Activated CD4-positive, alpha-beta T cell treated with anti-CD3 and anti-CD28 coated beads, Interleukin-2, Interleukin-6, amounts not matched to agents 100 ng/mL and 50 ng/mL, durations not matched to agents 16 hours and 8 hours (primary cell): Measurements from ENCODE around the gene SLC5A1.

Experiments
- DNase-seq: peaks from one replicate; pipeline ENCODE4 v3.0.0-alpha.2; 2020

Gene SLC5A1

GRCh38 chr22:32052244-32052643, 9.2 kb downstream of the SLC5A1 start:
- no peak for DNase-seq

- DNase-seq = no peak
These were observed 10.1 kb downstream of the SLC5A1 start for GRCh38 chr22:32052936-32053791.

- DNase-seq = no peak
These were observed 12.0 kb downstream of the SLC5A1 start for GRCh38 chr22:32055069-32055468.

GRCh38 chr22:32058656-32059260, 15.7 kb downstream of the SLC5A1 start:
- no peak for DNase-seq

GRCh38 chr22:32059426-32059825, 16.4 kb downstream of the SLC5A1 start:
- no peak for DNase-seq

GRCh38 chr22:32063701-32064100, 20.6 kb downstream of the SLC5A1 start:
- no peak for DNase-seq

GRCh38 chr22:32066820-32067219, 23.8 kb downstream of the SLC5A1 start:
- DNase-seq = no peak

GRCh38 chr22:32067613-32068012, 24.6 kb downstream of the SLC5A1 start:
- no peak for DNase-seq

- no peak for DNase-seq
These were observed 26.7 kb downstream of the SLC5A1 start for GRCh38 chr22:32069579-32070372.

- DNase-seq = no peak
These were observed 30.2 kb downstream of the SLC5A1 start for GRCh38 chr22:32073262-32073661.

GRCh38 chr22:32073823-32074380, 30.8 kb downstream of the SLC5A1 start:
- DNase-seq = no peak

- DNase-seq = no peak
These were observed 33.1 kb downstream of the SLC5A1 start for GRCh38 chr22:32075997-32076760.

- DNase-seq = no peak
These were observed 33.7 kb downstream of the SLC5A1 start for GRCh38 chr22:32076761-32077084.

- no peak for DNase-seq
These were observed 34.1 kb downstream of the SLC5A1 start for GRCh38 chr22:32077151-32077550.

GRCh38 chr22:32079130-32080089, 36.3 kb downstream of the SLC5A1 start:
- no peak for DNase-seq

- peak; percentile 51 for DNase-seq
These were observed 37.8 kb downstream of the SLC5A1 start for GRCh38 chr22:32080904-32081303.

GRCh38 chr22:32082331-32082730, 39.3 kb downstream of the SLC5A1 start:
- DNase-seq = no peak

GRCh38 chr22:32083000-32083399, 39.9 kb downstream of the SLC5A1 start:
- DNase-seq = no peak

GRCh38 chr22:32083814-32084213, 40.8 kb downstream of the SLC5A1 start:
- DNase-seq = no peak

- DNase-seq = no peak
These were observed 45.0 kb downstream of the SLC5A1 start for GRCh38 chr22:32088084-32088483.

- DNase-seq = no peak
These were observed 54.0 kb downstream of the SLC5A1 start for GRCh38 chr22:32097018-32097417.
